AG08395 (cell line): ENCODE measurements around the gene TRIM9.

ENCODE experiments used
- DNase-seq: peaks from one replicate; pipeline ENCODE4 v3.0.0; 2012; ENCODE audit warnings: mixed read lengths, low spot score

Gene TRIM9

GRCh38 chr14:51093371-51094281 is 1.3 kb downstream of the TRIM9 start:
- DNase-seq: no peak

- no peak for DNase-seq
Measured at GRCh38 chr14:51092965-51093364, 1.9 kb downstream of the TRIM9 start.

GRCh38 chr14:51089278-51089677 is 5.6 kb downstream of the TRIM9 start:
- no peak for DNase-seq

- no peak for DNase-seq
Measured at GRCh38 chr14:51087031-51087441, 7.9 kb downstream of the TRIM9 start.

GRCh38 chr14:51086044-51086443 is 8.9 kb downstream of the TRIM9 start:
- no peak for DNase-seq

GRCh38 chr14:51084962-51085361 is 9.9 kb downstream of the TRIM9 start:
- DNase-seq: no peak

- no peak for DNase-seq
Measured at GRCh38 chr14:51084507-51084906, 10.4 kb downstream of the TRIM9 start.

- DNase-seq: no peak
Measured at GRCh38 chr14:51082349-51082748, 12.6 kb downstream of the TRIM9 start.

GRCh38 chr14:51081712-51082111 is 13.2 kb downstream of the TRIM9 start:
- DNase-seq: no peak

GRCh38 chr14:51081209-51081608 is 13.7 kb downstream of the TRIM9 start:
- DNase-seq: no peak

GRCh38 chr14:51080645-51081044 is 14.3 kb downstream of the TRIM9 start:
- no peak for DNase-seq

GRCh38 chr14:51079489-51079888 is 15.4 kb downstream of the TRIM9 start:
- DNase-seq: no peak

GRCh38 chr14:51079085-51079484 is 15.8 kb downstream of the TRIM9 start:
- no peak for DNase-seq

- no peak for DNase-seq
Measured at GRCh38 chr14:51074701-51075385, 20.1 kb downstream of the TRIM9 start.

- DNase-seq: no peak
Measured at GRCh38 chr14:51073731-51074130, 21.2 kb downstream of the TRIM9 start.

- no peak for DNase-seq
Measured at GRCh38 chr14:51072976-51073375, 21.9 kb downstream of the TRIM9 start.

GRCh38 chr14:51071857-51072256 is 23.0 kb downstream of the TRIM9 start:
- no peak for DNase-seq

GRCh38 chr14:51070726-51071125 is 24.2 kb downstream of the TRIM9 start:
- no peak for DNase-seq

GRCh38 chr14:51069055-51069454 is 25.9 kb downstream of the TRIM9 start:
- DNase-seq: peak; percentile 4

GRCh38 chr14:51068268-51068667 is 26.6 kb downstream of the TRIM9 start:
- no peak for DNase-seq

- no peak for DNase-seq
Measured at GRCh38 chr14:51067295-51067694, 27.6 kb downstream of the TRIM9 start.

GRCh38 chr14:51066576-51066975 is 28.3 kb downstream of the TRIM9 start:
- DNase-seq: no peak

GRCh38 chr14:51059032-51059431 is 35.9 kb downstream of the TRIM9 start:
- no peak for DNase-seq
